ENCODE data around the gene RYR1. TPM values are rescaled to one million over a fixed set of nuclear protein-coding genes. Genes with fewer than 3 reads are reported as not detected.

RYR1 gene
- polyA plus RNA-seq, 4 donors, result 0.81 to 2.3 TPM; not detected in 2

GRCh38 chr19:38394488-38394887 lies 39.0 kb upstream of the RYR1 start:
- Histone ChIP-seq H3K27me3 (ENCODE audit: control insufficient read depth in 3 of 3, insufficient read depth in 3 of 3, low read length in 3 of 3) (peaks cover 2 to 48% (median 12%) of the 10 kb centered on the region in 3 donors), H3K36me3 (ENCODE audit: control insufficient read depth in 3 of 3, insufficient read depth in 2 of 3, low read depth in 1 of 3, low read length in 3 of 3) (no peaks in the 10 kb centered on the region), H3K4me3 (ENCODE audit: low read depth in 1 of 3, low read length in 3 of 3) (peak overlapping the region in 1 of 3 donors; percentile 17), H3K9me3 (ENCODE audit: control insufficient read depth in 2 of 2, insufficient read depth in 1 of 2, low read depth in 1 of 2, low read length in 1 of 2) (no peaks in the 10 kb centered on the region), H3K4me1 (ENCODE audit: control insufficient read depth in 3 of 3, insufficient read depth in 2 of 3, low read depth in 1 of 3, low read length in 2 of 3) (peaks cover 0 to 34% (median 0%) of the 10 kb centered on the region in 3 donors), H3K27ac (ENCODE audit: low read depth in 1 of 3, low read length in 2 of 3) (peak overlapping the region in 1 of 3 donors; percentile 39)
- 6% methylated on average over 30 of the region's 30 CpGs for WGBS, 3 donors
- FAIRE-seq (no peak), DNase-seq (peak; percentile 38 to 89)

- FAIRE-seq, result no peak
These were observed 37.9 kb upstream of the RYR1 start for GRCh38 chr19:38395381-38396114.

DNA sequence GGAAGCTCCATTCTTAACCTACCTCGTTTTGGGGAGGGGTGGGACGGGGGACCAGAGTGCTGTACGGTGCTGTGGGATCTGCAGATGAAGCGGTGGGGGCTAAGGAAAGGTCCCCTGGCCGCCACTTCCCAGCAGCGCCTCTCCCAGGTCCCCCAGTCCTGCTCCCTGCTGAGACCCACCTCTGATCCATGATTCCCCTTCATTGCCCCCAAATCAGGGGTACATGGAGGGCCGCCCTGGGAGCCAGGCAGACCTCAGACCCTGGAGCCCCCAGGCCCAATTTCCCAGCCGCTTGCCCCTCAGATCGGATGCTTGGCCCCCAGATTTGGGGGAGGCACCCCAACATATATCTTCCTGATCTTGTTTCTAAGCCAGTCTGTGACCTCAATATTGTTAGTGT lies 34.4 kb upstream of the RYR1 start:
- Histone ChIP-seq H3K4me3 (ENCODE audit: low read depth in 1 of 3, low read length in 3 of 3) (no peak overlapping the region), H3K27ac (ENCODE audit: low read depth in 1 of 3, low read length in 2 of 3) (no peak overlapping the region), H3K36me3 (ENCODE audit: control insufficient read depth in 3 of 3, insufficient read depth in 2 of 3, low read depth in 1 of 3, low read length in 3 of 3) (no peaks in the 10 kb centered on the region), H3K27me3 (ENCODE audit: control insufficient read depth in 3 of 3, insufficient read depth in 3 of 3, low read length in 3 of 3) (peaks cover 2 to 37% (median 11%) of the 10 kb centered on the region in 3 donors), H3K9me3 (ENCODE audit: control insufficient read depth in 2 of 2, insufficient read depth in 1 of 2, low read depth in 1 of 2, low read length in 1 of 2) (no peaks in the 10 kb centered on the region), H3K4me1 (ENCODE audit: control insufficient read depth in 3 of 3, insufficient read depth in 2 of 3, low read depth in 1 of 3, low read length in 2 of 3) (peaks cover 0 to 14% (median 0%) of the 10 kb centered on the region in 3 donors)
- no peak for DNase-seq
- 54 to 66% (median 62%) methylated on average over 9 of the region's 9 CpGs for WGBS, 3 donors
- FAIRE-seq, result no peak

More at GRCh38 chr19:38395381-38396114, 37.9 kb upstream of the RYR1 start:
- WGBS, 3 donors, result 6 to 12% (median 6%) methylated on average over 55 to 86 of the region's 86 CpGs
- DNase-seq, result peak; percentile 33 to 72
- Histone ChIP-seq H3K27me3 (ENCODE audit: control insufficient read depth in 3 of 3, insufficient read depth in 3 of 3, low read length in 3 of 3) (peaks cover 2 to 43% (median 12%) of the 10 kb centered on the region in 3 donors), H3K4me3 (ENCODE audit: low read depth in 1 of 3, low read length in 3 of 3) (peak overlapping the region in 2 of 3 donors; percentile 17 to 49), H3K27ac (ENCODE audit: low read depth in 1 of 3, low read length in 2 of 3) (peak overlapping the region in 1 of 3 donors; percentile 39), H3K4me1 (ENCODE audit: control insufficient read depth in 3 of 3, insufficient read depth in 2 of 3, low read depth in 1 of 3, low read length in 2 of 3) (peaks cover 0 to 34% (median 0%) of the 10 kb centered on the region in 3 donors), H3K9me3 (ENCODE audit: control insufficient read depth in 2 of 2, insufficient read depth in 1 of 2, low read depth in 1 of 2, low read length in 1 of 2) (no peaks in the 10 kb centered on the region), H3K36me3 (ENCODE audit: control insufficient read depth in 3 of 3, insufficient read depth in 2 of 3, low read depth in 1 of 3, low read length in 3 of 3) (no peaks in the 10 kb centered on the region)

DNA sequence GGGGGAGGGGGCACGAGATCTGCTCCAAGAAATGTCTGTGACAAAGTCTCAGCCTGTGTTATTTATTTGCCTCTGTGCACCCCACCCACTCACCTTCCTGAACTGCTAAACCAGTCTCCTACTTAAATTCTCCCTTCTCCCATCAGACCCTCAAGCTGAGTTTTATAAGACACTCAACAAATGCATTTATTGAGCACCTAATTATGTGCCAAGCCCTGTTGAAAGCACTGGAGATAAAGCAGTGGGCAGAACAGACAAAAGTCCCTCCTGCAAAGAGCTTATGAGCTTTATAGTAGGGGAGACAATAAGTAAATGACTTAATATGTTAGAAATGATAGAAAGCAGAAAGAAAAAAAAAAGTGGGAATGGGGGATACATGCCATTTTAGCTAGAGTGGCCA lies 34.0 kb upstream of the RYR1 start:
- Histone ChIP-seq H3K9me3 (ENCODE audit: control insufficient read depth in 2 of 2, insufficient read depth in 1 of 2, low read depth in 1 of 2, low read length in 1 of 2) (no peaks in the 10 kb centered on the region), H3K27ac (ENCODE audit: low read depth in 1 of 3, low read length in 2 of 3) (no peak overlapping the region), H3K27me3 (ENCODE audit: control insufficient read depth in 3 of 3, insufficient read depth in 3 of 3, low read length in 3 of 3) (peaks cover 2 to 37% (median 11%) of the 10 kb centered on the region in 3 donors), H3K4me1 (ENCODE audit: control insufficient read depth in 3 of 3, insufficient read depth in 2 of 3, low read depth in 1 of 3, low read length in 2 of 3) (peaks cover 0 to 10% (median 0%) of the 10 kb centered on the region in 3 donors), H3K36me3 (ENCODE audit: control insufficient read depth in 3 of 3, insufficient read depth in 2 of 3, low read depth in 1 of 3, low read length in 3 of 3) (peaks cover 0 to under 1% (median 0%) of the 10 kb centered on the region in 3 donors), H3K4me3 (ENCODE audit: low read depth in 1 of 3, low read length in 3 of 3) (no peak overlapping the region)
- no peak for FAIRE-seq
- WGBS, 3 donors, result 54 to 76% (median 64%) methylated on average over 1 of the region's 1 CpG
- DNase-seq, result no peak

- 74 to 90% (median 88%) methylated on average over 5 of the region's 5 CpGs for WGBS, 3 donors
- peaks cover 0 to 4% (median 0%) of the 10 kb centered on the region in 3 donors for H3K4me1 ChIP-seq (ENCODE audit: control insufficient read depth in 3 of 3, insufficient read depth in 2 of 3, low read depth in 1 of 3, low read length in 2 of 3)
- FAIRE-seq, result no peak
- no peak overlapping the region for H3K27ac ChIP-seq (ENCODE audit: low read depth in 1 of 3, low read length in 2 of 3)
- no peaks in the 10 kb centered on the region for H3K9me3 ChIP-seq (ENCODE audit: control insufficient read depth in 2 of 2, insufficient read depth in 1 of 2, low read depth in 1 of 2, low read length in 1 of 2)
- H3K4me3 ChIP-seq (ENCODE audit: low read depth in 1 of 3, low read length in 3 of 3), result no peak overlapping the region
- no peak for DNase-seq
- H3K27me3 ChIP-seq (ENCODE audit: control insufficient read depth in 3 of 3, insufficient read depth in 3 of 3, low read length in 3 of 3), result peaks cover 2 to 31% (median 4%) of the 10 kb centered on the region in 3 donors
- peaks cover 0 to 9% (median 0%) of the 10 kb centered on the region in 3 donors for H3K36me3 ChIP-seq (ENCODE audit: control insufficient read depth in 3 of 3, insufficient read depth in 2 of 3, low read depth in 1 of 3, low read length in 3 of 3)
These were observed 33.1 kb upstream of the RYR1 start for GRCh38 chr19:38400361-38400760.

DNA sequence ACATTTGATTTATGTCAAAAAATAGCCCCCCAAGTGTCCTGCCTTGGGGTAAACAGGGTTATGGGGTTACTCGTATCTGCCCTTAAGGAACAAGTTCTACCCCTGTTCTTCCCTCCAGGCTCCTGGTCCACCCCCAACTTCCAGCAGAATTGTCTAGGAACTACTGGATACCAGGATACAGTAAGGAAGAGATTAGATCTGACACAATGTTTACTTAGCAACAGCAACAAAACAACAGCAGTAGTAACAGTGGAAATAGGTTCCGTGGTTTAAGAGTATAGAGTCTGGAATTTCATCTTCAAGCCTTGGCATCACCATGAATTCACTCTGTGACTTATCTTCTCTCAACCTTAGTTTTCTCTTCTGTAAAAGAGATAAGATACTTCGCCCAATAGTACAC lies 32.3 kb upstream of the RYR1 start:
- peaks cover 0 to 3% (median 0%) of the 10 kb centered on the region in 3 donors for H3K4me1 ChIP-seq (ENCODE audit: control insufficient read depth in 3 of 3, insufficient read depth in 2 of 3, low read depth in 1 of 3, low read length in 2 of 3)
- H3K27ac ChIP-seq (ENCODE audit: low read depth in 1 of 3, low read length in 2 of 3), result no peak overlapping the region
- H3K9me3 ChIP-seq (ENCODE audit: control insufficient read depth in 2 of 2, insufficient read depth in 1 of 2, low read depth in 1 of 2, low read length in 1 of 2), result no peaks in the 10 kb centered on the region
- peaks cover 0 to 29% (median 4%) of the 10 kb centered on the region in 3 donors for H3K27me3 ChIP-seq (ENCODE audit: control insufficient read depth in 3 of 3, insufficient read depth in 3 of 3, low read length in 3 of 3)
- FAIRE-seq (no peak), DNase-seq (peak in 1 of 2 donors; percentile 34)
- WGBS, 3 donors, result 47 to 63% (median 53%) methylated on average over 3 of the region's 3 CpGs
- H3K36me3 ChIP-seq (ENCODE audit: control insufficient read depth in 3 of 3, insufficient read depth in 2 of 3, low read depth in 1 of 3, low read length in 3 of 3), result peaks cover 0 to 13% (median 0%) of the 10 kb centered on the region in 3 donors
- H3K4me3 ChIP-seq (ENCODE audit: low read depth in 1 of 3, low read length in 3 of 3), result no peak overlapping the region

DNA sequence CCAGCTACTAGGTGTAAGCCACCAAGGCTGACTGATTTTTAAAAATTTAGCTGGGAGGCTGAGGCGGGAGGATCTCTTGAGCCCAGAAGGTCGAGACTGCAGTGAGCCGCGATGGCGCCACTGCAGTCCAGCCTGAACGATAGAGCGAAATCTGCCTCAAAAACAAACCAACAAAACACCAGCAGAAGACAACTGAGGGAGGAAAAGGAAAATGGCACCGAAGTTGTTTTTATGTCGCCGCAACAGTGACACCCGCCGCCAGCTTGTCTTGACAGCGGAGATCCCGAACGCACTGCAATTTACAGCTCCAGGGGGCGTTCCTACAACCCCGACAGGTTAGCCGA lies 30.9 kb upstream of the RYR1 start:
- Histone ChIP-seq H3K4me3 (ENCODE audit: low read depth in 1 of 3, low read length in 3 of 3) (peak overlapping the region in 2 of 3 donors; percentile 23 to 34), H3K9me3 (ENCODE audit: control insufficient read depth in 2 of 2, insufficient read depth in 1 of 2, low read depth in 1 of 2, low read length in 1 of 2) (no peaks in the 10 kb centered on the region), H3K36me3 (ENCODE audit: control insufficient read depth in 3 of 3, insufficient read depth in 2 of 3, low read depth in 1 of 3, low read length in 3 of 3) (peaks cover 0 to 26% (median 3%) of the 10 kb centered on the region in 3 donors), H3K27ac (ENCODE audit: low read depth in 1 of 3, low read length in 2 of 3) (peak overlapping the region in 2 of 3 donors; percentile 4 to 82), H3K27me3 (ENCODE audit: control insufficient read depth in 3 of 3, insufficient read depth in 3 of 3, low read length in 3 of 3) (peaks cover 0 to 15% (median 0%) of the 10 kb centered on the region in 3 donors), H3K4me1 (ENCODE audit: control insufficient read depth in 3 of 3, insufficient read depth in 2 of 3, low read depth in 1 of 3, low read length in 2 of 3) (no peaks in the 10 kb centered on the region)
- WGBS, 3 donors, result 1 to 4% (median 3%) methylated on average over 18 of the region's 18 CpGs
- DNase-seq (no peak), FAIRE-seq (no peak)

DNA sequence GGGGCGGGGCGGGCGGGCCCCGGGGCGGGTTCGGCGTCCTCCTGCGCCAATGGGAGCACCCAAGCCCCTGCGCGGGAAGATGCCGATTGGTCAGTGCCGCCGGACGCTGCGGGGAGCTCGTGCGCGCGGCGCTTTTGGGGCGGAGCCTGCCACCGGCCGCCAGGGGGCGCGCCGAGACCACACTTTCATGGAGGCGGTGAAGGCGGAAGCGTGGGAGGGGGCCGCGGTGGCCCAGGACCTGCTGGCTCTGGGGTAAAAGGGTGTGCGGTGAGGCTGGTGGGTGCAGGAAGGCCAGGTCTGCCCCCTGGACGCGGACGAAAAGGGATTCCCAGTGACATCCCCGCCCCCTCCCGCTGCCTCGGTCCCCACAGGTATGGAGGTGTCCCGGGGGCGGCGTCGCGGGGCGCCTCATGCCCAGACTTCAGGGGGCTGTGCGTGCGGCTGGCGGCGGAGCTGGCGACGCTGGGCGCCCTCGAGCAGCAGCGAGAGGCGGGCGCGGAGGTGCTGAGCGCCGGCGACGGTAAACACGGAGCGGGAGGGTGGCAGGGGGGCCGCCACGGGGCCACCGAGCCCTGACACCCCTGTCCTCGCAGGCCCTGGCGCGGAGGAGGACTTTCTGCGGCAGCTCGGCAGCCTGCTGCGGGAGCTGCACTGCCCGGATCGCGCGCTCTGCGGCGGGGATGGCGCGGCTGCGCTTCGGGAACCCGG lies 30.4 kb upstream of the RYR1 start, which contains the start of gene FAM98C:
FAM98C (plus strand) TSS at position 127 of the 708 bp plus-strand sequence; CDS start at position 188, 61 bp downstream.
- peak within 1 kb of the TSS; percentile 86 to 96 (median 86) for H3K4me3 ChIP-seq (ENCODE audit: low read depth in 1 of 3, low read length in 3 of 3)
- peak; percentile 98 to 99 for DNase-seq
- H3K27ac ChIP-seq (ENCODE audit: low read depth in 1 of 3, low read length in 2 of 3), result peak within 1 kb of the TSS; percentile 72 to 93 (median 73)
- 0 to 1% (median 0%) methylated on average over 69 to 82 of the region's 82 CpGs for WGBS, 3 donors
- H3K36me3 ChIP-seq (ENCODE audit: control insufficient read depth in 3 of 3, insufficient read depth in 2 of 3, low read depth in 1 of 3, low read length in 3 of 3), result peaks cover 0 to 29% (median 3%) of the 10 kb centered on the region in 3 donors
- H3K27me3 ChIP-seq (ENCODE audit: control insufficient read depth in 3 of 3, insufficient read depth in 3 of 3, low read length in 3 of 3), result peaks cover 0 to 10% (median 0%) of the 10 kb centered on the region in 3 donors
- H3K4me1 ChIP-seq (ENCODE audit: control insufficient read depth in 3 of 3, insufficient read depth in 2 of 3, low read depth in 1 of 3, low read length in 2 of 3), result no peaks in the 10 kb centered on the region
- FAIRE-seq, result no peak
- H3K9me3 ChIP-seq (ENCODE audit: control insufficient read depth in 2 of 2, insufficient read depth in 1 of 2, low read depth in 1 of 2, low read length in 1 of 2), result no peaks in the 10 kb centered on the region
